ENCODE data around the gene SERTAD4.

The SERTAD4 gene

DNA sequence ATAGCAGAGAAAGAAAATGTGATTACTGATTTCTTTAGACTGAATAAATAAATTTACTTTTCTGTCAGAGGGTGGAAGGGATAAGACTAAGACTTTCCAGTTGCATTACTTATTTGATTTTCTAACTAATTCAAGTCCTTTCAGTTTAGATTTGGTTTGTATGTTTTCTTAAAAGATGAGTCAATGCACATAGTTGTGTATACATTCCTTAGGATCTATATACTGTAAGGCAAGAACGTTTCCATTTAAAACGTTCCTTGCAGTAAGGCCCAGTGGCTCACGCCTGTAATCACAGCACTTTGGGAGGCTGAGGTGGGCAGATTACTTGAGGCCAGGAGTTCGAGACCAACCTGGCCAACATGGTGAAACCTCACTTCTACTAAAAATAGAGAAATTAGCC, 14.5 kb upstream of the SERTAD4 start:
- H3K4me3 ChIP-seq (ENCODE audit: low read depth, low read length), result no peak overlapping the region

DNA sequence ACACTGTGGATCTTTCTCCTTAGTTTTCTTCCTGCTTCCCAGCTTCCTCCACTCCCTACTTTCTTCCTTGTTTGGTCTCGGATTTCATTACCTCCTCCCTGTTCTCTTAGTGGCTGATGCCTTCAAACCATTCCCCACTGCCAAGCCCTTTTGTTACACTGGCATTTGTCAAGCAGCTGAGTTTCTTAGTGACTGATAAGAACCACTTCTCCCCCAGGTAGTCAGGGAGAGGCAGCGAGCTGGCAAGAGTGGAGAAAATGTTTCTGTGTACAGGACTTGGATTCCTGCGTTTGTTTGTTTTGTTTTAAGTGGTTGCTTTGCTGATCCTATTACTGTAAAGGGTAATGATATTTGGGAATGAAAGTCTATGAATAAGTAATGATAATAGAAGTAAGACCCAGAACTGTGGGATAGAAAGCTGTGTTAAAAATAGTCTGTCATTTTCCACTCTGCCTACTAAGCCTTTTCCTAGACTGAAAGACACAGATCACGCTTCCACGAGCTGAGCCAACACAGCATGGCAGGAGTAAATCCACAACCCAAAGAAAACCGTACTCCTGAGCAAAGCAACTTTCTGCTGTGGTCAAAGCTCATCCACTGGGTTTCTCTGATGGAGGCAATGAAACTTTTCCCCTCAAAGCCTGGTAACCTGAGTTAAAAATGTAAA, 10.1 kb upstream of the SERTAD4 start:
- TF ChIP-seq, protein P1, sequence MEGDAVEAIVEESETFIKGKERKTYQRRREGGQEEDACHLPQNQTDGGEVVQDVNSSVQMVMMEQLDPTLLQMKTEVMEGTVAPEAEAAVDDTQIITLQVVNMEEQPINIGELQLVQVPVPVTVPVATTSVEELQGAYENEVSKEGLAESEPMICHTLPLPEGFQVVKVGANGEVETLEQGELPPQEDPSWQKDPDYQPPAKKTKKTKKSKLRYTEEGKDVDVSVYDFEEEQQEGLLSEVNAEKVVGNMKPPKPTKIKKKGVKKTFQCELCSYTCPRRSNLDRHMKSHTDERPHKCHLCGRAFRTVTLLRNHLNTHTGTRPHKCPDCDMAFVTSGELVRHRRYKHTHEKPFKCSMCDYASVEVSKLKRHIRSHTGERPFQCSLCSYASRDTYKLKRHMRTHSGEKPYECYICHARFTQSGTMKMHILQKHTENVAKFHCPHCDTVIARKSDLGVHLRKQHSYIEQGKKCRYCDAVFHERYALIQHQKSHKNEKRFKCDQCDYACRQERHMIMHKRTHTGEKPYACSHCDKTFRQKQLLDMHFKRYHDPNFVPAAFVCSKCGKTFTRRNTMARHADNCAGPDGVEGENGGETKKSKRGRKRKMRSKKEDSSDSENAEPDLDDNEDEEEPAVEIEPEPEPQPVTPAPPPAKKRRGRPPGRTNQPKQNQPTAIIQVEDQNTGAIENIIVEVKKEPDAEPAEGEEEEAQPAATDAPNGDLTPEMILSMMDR (conservative IDR thresholded peaks at IDR 0.05; ENCODE audit: low read depth, low read length), result no peak
- H3K4me3 ChIP-seq (ENCODE audit: low read depth, low read length), result no peak overlapping the region
- DNase-seq (ENCODE audit: low read depth), result no peak

More for the DNA sequence above, 14.5 kb upstream of the SERTAD4 start:
- DNase-seq (ENCODE audit: low read depth), result no peak
- TF ChIP-seq, protein P1 (conservative IDR thresholded peaks at IDR 0.05; ENCODE audit: low read depth, low read length), result no peak

DNA sequence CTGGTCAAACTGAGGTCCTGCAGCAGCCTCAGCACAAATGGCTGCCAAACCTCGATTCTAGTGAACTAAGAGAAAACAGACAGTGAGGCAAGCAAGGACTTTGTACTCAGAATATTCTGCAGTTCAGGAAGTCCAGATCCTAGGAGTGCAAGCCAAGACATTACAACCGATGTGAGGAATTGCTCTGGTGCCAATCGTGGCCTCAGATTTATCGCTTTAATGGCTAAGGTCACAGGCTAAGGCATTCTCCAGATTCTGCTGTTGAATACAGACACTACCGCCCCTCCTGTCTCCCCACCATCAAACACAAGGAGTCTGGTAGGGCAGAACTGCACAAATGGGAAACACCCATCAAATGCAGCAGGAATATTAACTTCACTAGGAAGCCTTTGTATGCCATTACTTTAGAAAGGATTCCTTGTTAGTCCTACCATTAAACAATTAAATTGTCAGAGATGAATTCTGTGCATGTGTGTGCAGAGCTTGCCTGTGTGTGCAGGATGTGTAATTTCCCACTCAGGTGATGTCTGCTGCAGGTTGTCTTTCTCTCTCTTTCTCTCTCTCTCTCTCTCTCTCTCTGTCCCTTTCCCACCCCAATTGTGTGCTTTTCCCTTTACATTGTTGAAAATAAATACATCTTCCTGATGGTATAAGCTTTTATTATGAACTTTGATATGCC, 9.2 kb upstream of the SERTAD4 start:
- TF ChIP-seq, protein P1 (conservative IDR thresholded peaks at IDR 0.05; ENCODE audit: low read depth, low read length), result no peak
- no peak overlapping the region for H3K4me3 ChIP-seq (ENCODE audit: low read depth, low read length)
- DNase-seq (ENCODE audit: low read depth), result no peak

DNA sequence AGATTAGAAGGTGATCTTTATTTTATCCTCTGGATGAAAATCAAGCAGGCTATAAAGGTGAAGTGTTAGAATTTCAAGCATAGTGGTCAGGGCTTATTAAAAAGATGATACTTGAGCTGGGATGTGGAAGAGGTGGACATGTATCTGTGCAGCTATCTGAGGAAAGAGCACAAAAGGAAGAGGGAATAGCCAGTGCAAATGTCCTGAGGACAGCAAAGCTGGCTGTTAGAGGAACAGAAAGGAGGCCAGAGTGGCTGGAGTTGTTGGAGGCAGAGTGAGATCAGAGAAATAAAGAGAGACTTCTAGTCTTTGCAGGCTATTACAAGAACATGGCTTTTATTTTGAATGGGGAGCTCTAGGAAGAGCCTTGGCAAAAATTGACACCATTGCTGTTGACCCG, 4.4 kb upstream of the SERTAD4 start:
- no peak overlapping the region for H3K4me3 ChIP-seq (ENCODE audit: low read depth, low read length)
- DNase-seq (ENCODE audit: low read depth), result no peak
- TF ChIP-seq, protein P1 (conservative IDR thresholded peaks at IDR 0.05; ENCODE audit: low read depth, low read length), result no peak

DNA sequence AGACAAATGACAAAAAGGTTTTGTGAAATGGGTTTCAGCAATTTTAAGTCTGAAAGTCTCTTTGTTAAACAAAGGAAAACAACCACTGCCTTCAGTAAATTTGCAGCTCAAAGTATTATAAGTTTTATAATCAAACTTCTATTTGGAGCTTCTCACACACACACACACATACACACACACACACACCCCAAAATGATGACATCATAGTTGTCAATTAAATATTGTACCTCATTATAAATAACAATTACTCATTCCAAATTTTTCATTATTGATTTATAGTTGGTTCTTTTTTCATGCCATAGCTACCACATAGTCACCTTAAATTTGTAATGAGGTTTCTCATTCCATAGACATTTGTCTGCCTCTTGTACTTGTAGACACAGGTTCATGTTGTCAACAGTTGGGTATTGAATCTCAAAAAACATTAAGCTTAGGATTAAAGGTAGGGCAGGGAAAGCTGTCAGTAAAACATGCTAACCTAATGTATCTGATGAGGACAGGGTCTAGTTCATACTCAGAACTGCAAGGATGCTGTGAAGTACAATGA, 2.4 kb upstream of the SERTAD4 start:
- TF ChIP-seq, protein P1 (conservative IDR thresholded peaks at IDR 0.05; ENCODE audit: low read depth, low read length), result no peak
- DNase-seq (ENCODE audit: low read depth), result no peak
- no peak overlapping the region for H3K4me3 ChIP-seq (ENCODE audit: low read depth, low read length)

DNA sequence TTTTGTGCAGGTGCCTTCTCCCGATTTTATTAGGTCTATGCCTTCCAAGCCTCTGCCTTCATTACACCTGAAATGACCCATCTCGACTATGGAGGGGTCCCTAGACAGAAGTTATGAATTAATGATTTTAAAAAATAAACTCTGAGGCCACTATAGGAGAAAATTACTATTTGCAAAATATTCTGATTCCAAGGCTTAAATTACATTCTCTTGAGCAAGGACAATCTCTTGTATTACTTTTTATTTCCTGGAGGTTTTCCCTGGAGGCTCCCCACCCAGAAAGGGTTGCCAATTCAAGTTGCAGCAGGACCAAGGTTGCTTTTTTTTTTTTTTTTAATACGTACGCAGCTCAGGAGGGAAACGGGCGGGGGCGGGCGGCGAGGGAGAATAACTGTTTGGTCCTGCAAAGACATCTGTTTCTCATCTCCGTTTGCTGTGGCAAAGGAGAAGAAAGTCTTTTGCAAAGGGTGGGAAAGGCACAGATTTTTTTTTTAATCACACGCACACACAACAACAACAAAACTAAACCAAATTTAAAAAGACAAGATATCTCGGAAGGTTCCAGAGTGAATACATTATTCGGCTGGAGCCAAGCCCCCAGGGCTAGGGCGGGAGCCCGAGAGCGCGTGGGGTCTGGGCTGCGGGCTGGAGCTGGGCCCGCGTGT, 618 bp upstream of the SERTAD4 start:
- TF ChIP-seq, protein P1 (conservative IDR thresholded peaks at IDR 0.05; ENCODE audit: low read depth, low read length), result no peak
- DNase-seq (ENCODE audit: low read depth), result peak; percentile 17
- no peak overlapping the region for H3K4me3 ChIP-seq (ENCODE audit: low read depth, low read length)
